ENCODE measurements around the gene ZWILCH.

ZWILCH gene

GRCh38 chr15:66558271-66558670, 53.1 kb downstream of the ZWILCH start:
- DNase-seq, result no peak

- no peak for DNase-seq
These were observed 55.9 kb downstream of the ZWILCH start for GRCh38 chr15:66560856-66561525.

GRCh38 chr15:66563126-66563525, 58.0 kb downstream of the ZWILCH start:
- no peak for DNase-seq

GRCh38 chr15:66563566-66564110, 58.5 kb downstream of the ZWILCH start:
- DNase-seq, result no peak

GRCh38 chr15:66564136-66565041, 59.3 kb downstream of the ZWILCH start:
- no peak for DNase-seq

GRCh38 chr15:66565141-66565641, 60.1 kb downstream of the ZWILCH start:
- DNase-seq, result no peak

- no peak for DNase-seq
These were observed 60.6 kb downstream of the ZWILCH start, which contains the start of gene LCTL for GRCh38 chr15:66565741-66566144. Gene LCTL (minus strand): TSS chr15:66565998. CDS start chr15:66565365, 633 bp downstream.

GRCh38 chr15:66566963-66567531, 61.9 kb downstream of the ZWILCH start:
- peak in 1 of 2 experiments; percentile 6 for DNase-seq

GRCh38 chr15:66567897-66568296, 62.8 kb downstream of the ZWILCH start:
- no peak for DNase-seq

GRCh38 chr15:66569461-66570137, 64.5 kb downstream of the ZWILCH start:
- DNase-seq, result no peak

GRCh38 chr15:66570327-66570726, 65.2 kb downstream of the ZWILCH start:
- no peak for DNase-seq

- no peak for DNase-seq
These were observed 65.8 kb downstream of the ZWILCH start for GRCh38 chr15:66570842-66571478.

- DNase-seq, result no peak
These were observed 67.0 kb downstream of the ZWILCH start for GRCh38 chr15:66572146-66572545.

- DNase-seq, result no peak
These were observed 68.2 kb downstream of the ZWILCH start for GRCh38 chr15:66573348-66573718.

GRCh38 chr15:66573719-66574595, 68.8 kb downstream of the ZWILCH start:
- no peak for DNase-seq

- DNase-seq, result no peak
These were observed 69.4 kb downstream of the ZWILCH start for GRCh38 chr15:66574596-66574950.

- DNase-seq, result no peak
These were observed 73.3 kb downstream of the ZWILCH start for GRCh38 chr15:66578286-66578875.

GRCh38 chr15:66580643-66581042, 75.5 kb downstream of the ZWILCH start:
- no peak for DNase-seq

GRCh38 chr15:66581972-66582537, 76.9 kb downstream of the ZWILCH start:
- DNase-seq, result no peak

Measured in NCI-H187 (cell line).